WERI-Rb-1 (cell line): Measurements from ENCODE around the gene CATSPER3.

Source experiments
- DNase-seq: peaks from one replicate; pipeline ENCODE4 v3.0.0-alpha.2; 2020
- H3K27ac ChIP-seq: fragments of 250-450 bp; sonication (Bioruptor Pico); 2 replicates; pipeline ENCODE4 v1.5.1; 2020; ENCODE audit warnings: mild to moderate bottlenecking, moderate library complexity
- H3K27me3 ChIP-seq: fragments of 250-450 bp; sonication (Bioruptor Pico); 2 replicates; pipeline ENCODE4 v1.5.1; 2021; ENCODE audit warnings: mild to moderate bottlenecking, low read depth, moderate library complexity; ENCODE audit not compliant: insufficient read depth, severe bottlenecking
- H3K36me3 ChIP-seq: fragments of 250-450 bp; sonication (Bioruptor Pico); 2 replicates; pipeline ENCODE4 v1.5.1; 2020; ENCODE audit warnings: mild to moderate bottlenecking, moderate library complexity
- H3K4me3 ChIP-seq: 2 replicates; pipeline ENCODE4 v1.5.1; 2011; ENCODE audit warnings: low read depth, mild to moderate bottlenecking, control low read depth, low read length
- H3K9me3 ChIP-seq: fragments of 250-450 bp; sonication (Bioruptor Pico); 2 replicates; pipeline ENCODE4 v1.5.1; 2021; ENCODE audit warnings: mild to moderate bottlenecking, moderate library complexity; ENCODE audit not compliant: severe bottlenecking
- CTCF ChIP-seq: IDR thresholded peaks from 2 replicates; pipeline ENCODE4 v1.5.1; 2011; ENCODE audit warnings: low read depth, mild to moderate bottlenecking, control low read depth, inconsistent platforms, low read length

CATSPER3 gene

DNA sequence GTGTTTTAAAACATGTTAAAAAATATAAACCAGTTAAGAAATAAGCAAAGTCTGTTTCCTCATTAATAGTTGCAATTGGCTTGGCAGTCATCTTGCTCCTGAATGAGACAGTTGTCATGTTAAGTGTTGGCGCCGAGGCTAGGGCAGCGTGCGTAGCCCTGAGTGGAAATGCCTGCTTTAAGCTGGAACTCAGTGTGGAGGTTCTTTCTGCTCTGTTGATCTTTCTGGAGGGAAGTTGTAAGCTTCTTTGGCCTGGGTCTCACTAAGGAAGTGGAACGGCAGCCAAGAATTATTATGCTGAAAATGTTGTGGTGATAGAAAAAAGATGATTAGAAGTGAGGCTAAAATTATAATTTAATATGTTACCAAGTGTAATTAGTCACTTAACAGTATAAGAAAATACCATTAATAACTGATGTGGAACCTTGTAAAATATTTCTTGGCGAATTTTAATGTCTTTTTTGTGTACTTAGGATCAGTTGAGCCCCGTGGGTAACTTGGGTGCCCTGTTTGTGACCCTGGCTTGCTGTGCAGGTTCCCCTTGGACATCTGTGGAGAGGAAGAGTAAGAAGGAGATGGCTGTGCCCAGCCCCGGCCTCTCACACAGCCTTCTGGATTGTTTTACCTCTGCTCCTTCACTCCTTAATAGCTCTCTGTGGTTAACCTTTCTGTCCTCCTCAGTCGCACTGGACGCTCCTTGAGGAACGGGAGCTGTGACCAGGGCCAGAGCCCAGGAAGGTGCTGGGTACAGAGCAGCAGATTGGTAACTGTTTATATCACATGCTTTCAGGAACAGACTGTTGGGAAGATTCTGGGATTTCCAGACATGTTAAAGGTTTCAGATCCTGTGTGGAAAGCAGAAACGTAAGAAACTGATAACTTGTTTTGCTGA is 31.8 kb upstream of the CATSPER3 start:
- Histone ChIP-seq H3K36me3 (peaks cover 10% of the 10 kb centered on the region), H3K27ac (no peak overlapping the region), H3K27me3 (no peaks in the 10 kb centered on the region), H3K9me3 (no peaks in the 10 kb centered on the region), H3K4me3 (no peak overlapping the region)
- no peak for DNase-seq
- TF ChIP-seq CTCF, result no peak

DNA sequence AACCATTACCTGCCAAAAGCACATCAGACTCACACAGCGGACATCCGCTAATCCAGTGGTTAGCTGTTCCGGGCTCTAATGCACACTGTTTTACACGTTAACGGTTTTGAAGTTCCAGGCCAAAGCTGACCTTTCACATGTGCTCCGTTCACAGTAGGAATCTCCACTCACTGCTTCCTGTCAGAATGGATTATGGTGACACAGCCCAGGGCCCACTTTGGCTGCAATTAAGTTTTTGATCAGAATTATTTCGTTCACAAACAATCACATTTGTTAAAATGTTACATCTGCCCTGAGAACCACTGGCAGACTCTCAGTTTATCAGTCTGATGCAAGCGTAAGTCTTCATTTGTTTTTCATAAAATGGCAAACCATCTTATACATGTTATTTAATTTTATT is 30.2 kb upstream of the CATSPER3 start:
- Histone ChIP-seq H3K27ac (no peak overlapping the region), H3K27me3 (no peaks in the 10 kb centered on the region), H3K36me3 (peaks cover 4% of the 10 kb centered on the region; the same call in 1 of the 2 replicates), H3K4me3 (no peak overlapping the region), H3K9me3 (no peaks in the 10 kb centered on the region)
- no peak for DNase-seq
- no peak for TF ChIP-seq CTCF

DNA sequence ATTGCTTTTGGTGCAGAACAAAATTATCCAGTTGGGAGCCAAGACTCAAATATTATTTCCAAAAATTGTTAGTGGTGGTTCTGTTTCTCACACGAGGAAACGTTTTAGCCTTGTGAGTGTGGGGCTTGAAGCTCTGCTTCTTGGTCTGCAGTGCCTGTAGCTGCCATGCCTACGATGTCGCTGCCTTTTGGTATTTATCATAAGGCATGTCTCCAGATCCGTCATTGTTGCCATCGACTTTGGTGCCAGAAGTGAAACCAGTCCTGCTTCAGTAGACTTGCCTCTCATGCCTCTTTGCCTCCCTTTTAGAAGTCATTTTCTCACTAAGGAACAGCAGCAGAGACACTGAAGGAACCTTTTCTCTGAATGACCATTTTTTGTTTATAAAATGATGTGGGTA is 29.7 kb upstream of the CATSPER3 start:
- TF ChIP-seq CTCF, result no peak
- Histone ChIP-seq H3K36me3 (no peaks in the 10 kb centered on the region; the same call in 1 of the 2 replicates), H3K27me3 (no peaks in the 10 kb centered on the region), H3K9me3 (no peaks in the 10 kb centered on the region), H3K27ac (no peak overlapping the region), H3K4me3 (no peak overlapping the region)
- no peak for DNase-seq

DNA sequence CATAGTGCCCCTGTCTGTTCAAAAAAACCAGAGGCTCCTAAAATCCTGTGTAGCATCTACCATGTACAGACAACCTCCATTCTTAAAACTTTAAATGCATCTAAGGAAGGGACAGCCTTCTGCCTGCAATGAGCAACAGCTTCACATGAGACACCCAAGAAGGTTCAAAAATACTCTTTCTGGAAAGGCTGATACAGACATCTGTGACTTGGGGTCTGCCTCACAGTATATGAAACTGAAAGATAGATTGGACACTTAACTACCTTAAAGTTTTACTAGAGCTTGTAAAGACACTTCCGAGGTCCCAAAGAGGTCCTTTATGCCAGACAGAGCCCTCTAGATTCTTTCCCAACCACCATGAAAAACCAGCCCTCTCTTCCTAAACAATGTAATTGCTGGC is 28.2 kb upstream of the CATSPER3 start:
- Histone ChIP-seq H3K4me3 (no peak overlapping the region), H3K27ac (no peak overlapping the region), H3K36me3 (no peaks in the 10 kb centered on the region; the same call in 1 of the 2 replicates), H3K9me3 (no peaks in the 10 kb centered on the region), H3K27me3 (no peaks in the 10 kb centered on the region)
- no peak for TF ChIP-seq CTCF
- DNase-seq, result no peak

- no peak overlapping the region for H3K4me3 ChIP-seq
- no peaks in the 10 kb centered on the region for H3K27me3 ChIP-seq
- H3K9me3 ChIP-seq, result no peaks in the 10 kb centered on the region
- H3K27ac ChIP-seq, result no peak overlapping the region
- no peaks in the 10 kb centered on the region for H3K36me3 ChIP-seq
- no peak for TF ChIP-seq CTCF
- DNase-seq, result no peak
Observed at GRCh38 chr5:134943547-134943946, 24.2 kb upstream of the CATSPER3 start.
